B cell (primary cell): Measurements from ENCODE around the gene GPC5. TPM values are rescaled to one million over a fixed set of nuclear protein-coding genes. Genes with fewer than 3 reads are reported as not detected.

Source experiments
- ATAC-seq: fragments of 200-7000 bp; cut with Tn5 transposase; one replicate; pipeline ENCODE4 v1.10.0; 2021; ENCODE audit warnings: low read depth, mild to moderate bottlenecking, moderate number of reproducible peaks, moderate library complexity
- CTCF ChIA-PET: fragments of 350-600 bp; sonication (Branson Sonifier 250); formaldehyde crosslinking; loops from one replicate; lab custom pipeline; 2021; ENCODE audit warnings: antibody characterized with exemption, inconsistent platforms; lab: Charles Lee
- POLR2A ChIA-PET: fragments of 350-600 bp; sonication (Branson Sonifier 250); formaldehyde crosslinking; loops from one replicate; lab custom pipeline; 2021; ENCODE audit warnings: antibody characterized with exemption; lab: Charles Lee
- DNase-seq: peaks from one replicate; pipeline ENCODE4 v3.0.0; 2013
- H2AFZ ChIP-seq: 2 replicates; pipeline ENCODE4 v1.6.1; 2012; ENCODE audit warnings: mild to moderate bottlenecking, low read depth, low read length; ENCODE audit not compliant: insufficient read depth, poor library complexity, severe bottlenecking
- H3K27ac ChIP-seq, 2 donors: 1 replicate in 1 of 2; 2 replicates in 1 of 2; pipeline ENCODE4 v1.5.1; 2012 to 2013; ENCODE audit warnings: low read length in 2 of 2, mild to moderate bottlenecking in 2 of 2, moderate library complexity in 1 of 2
- H3K27me3 ChIP-seq, 4 experiments: fragments of 200-600 bp in 1 of 4; sonication (generic) in 1 of 4; replicated peaks in 1 of 4; 1 replicate in 2 of 4; 2 replicates in 2 of 4; pipeline versions ENCODE4 v1.6.1 to v1.7.0; 2013 to 2016; ENCODE audit warnings: low read length in 3 of 4, mild to moderate bottlenecking in 2 of 4, mixed read lengths in 1 of 4, moderate library complexity in 1 of 4; ENCODE audit not compliant: insufficient read depth in 4 of 4, control insufficient read depth in 3 of 4; ENCODE audit errors: control extremely low read depth in 1 of 4
- H3K36me3 ChIP-seq, 2 experiments: replicated peaks in 1 of 2; 1 replicate in 1 of 2; 2 replicates in 1 of 2; pipeline versions ENCODE4 v1.6.1 to v1.7.1; 2013; ENCODE audit warnings: low read length in 1 of 2; ENCODE audit not compliant: insufficient read depth in 2 of 2, control insufficient read depth in 1 of 2; ENCODE audit errors: control extremely low read depth in 1 of 2, extremely low read depth in 1 of 2
- H3K4me1 ChIP-seq, 2 donors: fragments of 200-600 bp in 1 of 2; sonication (generic) in 1 of 2; 1 replicate in 1 of 2; 2 replicates in 1 of 2; pipeline versions ENCODE4 v1.5.1 to v1.6.1; 2013 to 2017; ENCODE audit warnings: low read length in 2 of 2; ENCODE audit not compliant: control insufficient read depth in 2 of 2, insufficient read depth in 2 of 2
- H3K4me2 ChIP-seq: replicated peaks from 2 replicates; pipeline ENCODE3; 2012; ENCODE audit warnings: mild to moderate bottlenecking, low read depth, low read length; ENCODE audit not compliant: poor library complexity, severe bottlenecking
- H3K4me3 ChIP-seq, 5 experiments: fragments of 200-600 bp in 1 of 5; sonication (generic) in 1 of 5; 1 replicate in 3 of 5; 2 replicates in 2 of 5; pipeline versions ENCODE4 v1.5.1 to v1.7.0; 2011 to 2016; ENCODE audit warnings: low read length in 4 of 5, mild to moderate bottlenecking in 4 of 5, low read depth in 2 of 5, control low read depth in 1 of 5, moderate library complexity in 1 of 5; ENCODE audit not compliant: insufficient read depth in 1 of 5; ENCODE audit errors: control extremely low read depth in 1 of 5, extremely low read depth in 1 of 5
- H3K79me2 ChIP-seq: fragments of 200-600 bp; sonication (generic); one replicate; pipeline ENCODE4 v1.6.0; 2016; ENCODE audit warnings: low read length; ENCODE audit not compliant: control insufficient read depth, insufficient read depth
- H3K9ac ChIP-seq: fragments of 200-600 bp; sonication (generic); 2 replicates; pipeline ENCODE4 v1.6.1; 2017; ENCODE audit warnings: mild to moderate bottlenecking, low read length, moderate library complexity
- H3K9me3 ChIP-seq, 3 donors: one replicate each; pipeline versions ENCODE4 v1.6.1 to v1.7.1; 2013; ENCODE audit warnings: low read length in 2 of 3; ENCODE audit not compliant: control insufficient read depth in 2 of 3, insufficient read depth in 1 of 3; ENCODE audit errors: control extremely low read depth in 1 of 3
- H4K20me1 ChIP-seq: 2 replicates; pipeline ENCODE4 v1.6.0; 2012; ENCODE audit warnings: mild to moderate bottlenecking, low read length; ENCODE audit not compliant: insufficient read depth, control insufficient read depth, poor library complexity, severe bottlenecking
- H3K27ac Mint-ChIP-seq: one replicate; pipeline ENCODE4 v1.8.0; 2021; ENCODE audit warnings: mixed read lengths
- H3K27me3 Mint-ChIP-seq: one replicate; pipeline ENCODE4 v1.8.0; 2021; ENCODE audit warnings: mixed read lengths
- H3K4me1 Mint-ChIP-seq: one replicate; pipeline ENCODE4 v1.8.0; 2021; ENCODE audit warnings: mixed read lengths
- H3K4me3 Mint-ChIP-seq: one replicate; pipeline ENCODE4 v1.8.0; 2021; ENCODE audit warnings: mixed read lengths
- H3K9me3 Mint-ChIP-seq: one replicate; pipeline ENCODE4 v1.8.0; 2022; ENCODE audit warnings: mixed read lengths; ENCODE audit not compliant: insufficient read depth
- CTCF ChIP-seq: fragments of 200-600 bp; IDR thresholded peaks from one replicate; pipeline ENCODE4 v1.8.0; 2022; ENCODE audit warnings: antibody characterized with exemption, mild to moderate bottlenecking
- EZH2 ChIP-seq: IDR thresholded peaks from 2 replicates; pipeline ENCODE4 v1.6.1; 2012; ENCODE audit warnings: borderline replicate concordance, low read depth, mild to moderate bottlenecking, moderate library complexity, low read length; ENCODE audit not compliant: insufficient read depth, poor library complexity, severe bottlenecking
- WGBS: methylation state at CpG from one replicate; pipeline ENCODE4 v1.1.5; 2013; ENCODE audit warnings: missing lambda C conversion rate; ENCODE audit not compliant: insufficient coverage; 5-methylcytosine and 5-hydroxymethylcytosine counted together
- intact Hi-C: fragments of 100-400 bp; cut with micrococcal nuclease; formaldehyde crosslinking; loops from one replicate; pipeline ENCODE4 v1.10.0; 2022
- polyA plus RNA-seq: library from polyadenylated mRNA; depleted of rRNA; stranded (reverse); fragments of >200 nt; gene quantifications from 2 replicates; pipeline ENCODE4 v1.2.3, GENCODE V29; 2012
- total RNA-seq, 2 donors: library from RNA; stranded (reverse); fragments of 120-200 nt in 1 of 2; gene quantifications; 1 replicate in 1 of 2; 2 replicates in 1 of 2; pipeline versions ENCODE4 v1.2.3 to v1.2.4, GENCODE V29; 2013 to 2022

Gene GPC5
- total and polyA plus RNA-seq, 2 donors (not counting 1 experiment from before 2014, with no cell fraction given), result 0.15 to 0.30 TPM

GRCh38 chr13:91381371-91381770, 17.1 kb upstream of the GPC5 start:
- Histone ChIP-seq H3K79me2 (no peaks in the 10 kb centered on the region), H3K27ac (no peak overlapping the region), H3K36me3 (no peaks in the 10 kb centered on the region), H4K20me1 (no peaks in the 10 kb centered on the region), H3K4me3 (no peak overlapping the region), H2AFZ (no peak overlapping the region), H3K9me3 (no peaks in the 10 kb centered on the region), H3K4me1 (no peaks in the 10 kb centered on the region), H3K27me3 (no peaks in the 10 kb centered on the region), H3K9ac (no peak overlapping the region), H3K4me2 (no peak overlapping the region)
- H3K9me3 Mint-ChIP-seq, result no peaks in the 10 kb centered on the region
- H3K27ac Mint-ChIP-seq, result no peak overlapping the region
- TF ChIP-seq CTCF (no peak), EZH2 (no peak)
- CTCF ChIA-PET, result interaction anchor here (1.0 to 1.5 kb wide), 6 partner anchors 8 to 340 kb away, joined by 3 to 9 read pairs (median 3); no protein-coding TSS in a partner anchor
- ATAC-seq (no peak), DNase-seq (no peak)
- intact Hi-C loops, result no loop called here
- peaks cover 7% of the 10 kb centered on the region for H3K27me3 Mint-ChIP-seq
- no peaks in the 10 kb centered on the region for H3K4me1 Mint-ChIP-seq
- POLR2A ChIA-PET, result no interaction called here
- H3K4me3 Mint-ChIP-seq, result no peak overlapping the region

- ChIA-PET CTCF (no interaction called here), POLR2A (no interaction called here)
- no peaks in the 10 kb centered on the region for H4K20me1 ChIP-seq
- H3K27ac ChIP-seq, result no peak overlapping the region
- TF ChIP-seq CTCF (no peak), EZH2 (no peak)
- WGBS, result 74% methylated on average over 3 of the region's 4 CpGs
- no peak overlapping the region for H3K4me3 ChIP-seq
- no peaks in the 10 kb centered on the region for H3K36me3 ChIP-seq
- intact Hi-C loops, result no loop called here
- no peak for DNase-seq
- no peak for ATAC-seq
- peaks cover 16% of the 10 kb centered on the region for H3K27me3 Mint-ChIP-seq
- H3K9me3 ChIP-seq, result no peaks in the 10 kb centered on the region
- no peak overlapping the region for H3K9ac ChIP-seq
- H3K4me1 ChIP-seq, result no peaks in the 10 kb centered on the region
- no peak overlapping the region for H3K4me2 ChIP-seq
- H3K9me3 Mint-ChIP-seq, result no peaks in the 10 kb centered on the region
- H2AFZ ChIP-seq, result no peak overlapping the region
- no peaks in the 10 kb centered on the region for H3K79me2 ChIP-seq
- H3K27ac Mint-ChIP-seq, result no peak overlapping the region
- no peaks in the 10 kb centered on the region for H3K27me3 ChIP-seq
- H3K4me3 Mint-ChIP-seq, result no peak overlapping the region
- no peaks in the 10 kb centered on the region for H3K4me1 Mint-ChIP-seq
Observed at GRCh38 chr13:91383836-91384235, 14.6 kb upstream of the GPC5 start.
